ENCODE results near the gene NDUFS5.
"Not testable (repeated sequence)": the region's sequence is repeated elsewhere in the genome, so short reads cannot be mapped to it uniquely, and the experiment has no call there.

The NDUFS5 gene

DNA sequence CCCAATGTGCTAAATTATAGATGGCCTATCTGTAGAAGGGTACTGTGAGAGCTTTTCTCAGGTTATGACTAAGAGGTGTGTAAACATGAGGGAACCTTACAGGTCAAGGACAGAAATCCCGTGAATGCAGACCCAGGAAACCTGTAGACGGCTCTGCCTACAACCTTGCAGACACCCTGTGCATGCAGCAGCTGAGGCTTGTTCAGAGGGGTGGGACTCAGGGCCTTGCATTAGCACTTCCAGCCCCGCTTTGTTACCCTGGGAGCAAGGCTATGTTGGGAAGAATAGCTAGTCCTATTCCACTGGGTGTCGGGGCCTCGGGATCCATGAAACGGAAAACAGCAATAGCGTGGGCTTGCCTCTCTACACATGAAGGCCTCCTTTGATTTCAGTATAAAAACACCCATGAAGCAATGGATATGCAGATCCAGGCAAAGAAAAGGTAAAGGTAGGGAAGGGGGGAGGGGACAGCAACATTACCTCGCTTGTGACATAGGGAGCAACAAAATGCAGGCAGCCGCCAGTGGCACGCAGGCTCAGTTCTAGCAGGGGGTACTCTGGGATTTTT, 9.5 kb upstream of the NDUFS5 start:
- no peak for DNase-seq (ENCODE audit: low spot score)

DNA sequence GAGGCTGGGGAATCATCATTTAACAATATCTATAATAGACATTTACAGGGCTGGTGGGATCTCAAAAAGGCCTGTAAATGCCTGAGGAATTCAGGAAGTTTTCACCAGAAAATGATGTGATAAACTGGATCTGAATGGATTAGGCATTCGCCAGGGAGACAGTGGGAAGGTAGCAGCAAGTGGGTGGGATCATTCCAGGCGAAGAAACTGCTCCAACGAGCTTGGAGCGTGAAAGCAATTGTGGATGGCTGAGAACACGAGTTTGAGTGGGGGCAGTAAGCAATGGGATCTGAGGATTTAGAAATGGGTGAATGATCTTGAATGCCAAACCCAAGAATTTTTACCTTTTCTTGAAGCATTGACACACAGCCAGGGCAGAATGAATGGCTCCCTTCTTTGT, 8.9 kb upstream of the NDUFS5 start:
- DNase-seq (ENCODE audit: low spot score), result no peak

DNA sequence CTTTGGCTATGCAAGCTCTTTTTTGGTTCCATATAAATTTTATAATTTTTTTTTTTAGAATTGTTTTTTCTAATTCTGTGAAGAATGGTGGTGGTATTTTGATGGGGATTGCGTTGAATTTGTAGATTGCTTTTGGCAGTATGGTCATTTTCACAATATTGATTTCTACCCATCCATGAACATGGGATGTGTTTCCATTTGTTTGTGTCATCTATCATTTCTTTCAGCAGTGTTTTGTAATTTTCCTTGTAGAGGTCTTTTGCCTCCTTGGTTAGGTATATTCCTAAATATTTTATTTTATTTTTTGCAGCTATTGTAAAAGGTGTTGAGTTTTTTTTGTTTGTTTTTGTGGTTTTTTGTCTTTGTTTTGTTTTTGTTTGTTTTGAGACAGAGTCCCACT, 5.7 kb upstream of the NDUFS5 start:
- not testable (repeated sequence) for DNase-seq (ENCODE audit: low spot score)

DNA sequence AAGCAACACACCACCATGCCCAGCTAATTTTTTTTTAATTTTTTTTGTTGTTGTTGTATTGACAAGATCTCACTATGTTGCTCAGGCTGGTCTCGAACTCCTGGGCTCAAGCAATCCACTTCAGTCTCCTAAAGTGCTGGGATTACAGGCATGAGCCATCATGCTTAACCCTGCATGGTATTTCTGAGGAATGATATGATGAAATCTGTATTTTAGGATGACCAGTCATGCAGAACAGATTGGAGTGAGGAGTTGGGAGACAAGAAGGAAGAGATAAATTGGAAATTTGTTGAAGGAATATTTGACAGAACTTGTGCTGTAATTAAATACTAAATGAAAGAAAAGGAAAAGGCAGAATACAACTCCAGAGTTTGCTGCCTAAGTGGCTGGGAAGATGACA, 4.7 kb upstream of the NDUFS5 start:
- DNase-seq (ENCODE audit: low spot score), result no peak

DNA sequence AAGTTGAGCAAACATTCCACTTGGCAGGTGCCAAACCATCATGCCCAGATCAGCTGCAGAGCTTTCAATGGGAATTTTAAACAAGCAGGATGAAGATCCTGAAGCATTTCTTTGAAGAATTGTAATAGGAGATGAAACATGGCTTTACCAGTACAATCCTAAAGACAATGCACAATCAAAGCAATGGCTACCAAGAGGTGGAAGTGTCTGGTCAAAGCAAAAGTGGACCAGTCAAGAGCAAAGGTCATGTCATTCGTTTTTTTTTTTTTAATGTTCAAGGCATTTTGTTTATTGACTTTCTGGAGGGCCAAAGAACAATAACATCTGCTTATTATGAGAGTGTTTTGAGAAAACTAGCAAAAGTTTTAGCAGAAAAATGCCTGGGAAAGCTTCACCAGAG, 3.0 kb upstream of the NDUFS5 start:
- no peak for DNase-seq (ENCODE audit: low spot score)

DNA sequence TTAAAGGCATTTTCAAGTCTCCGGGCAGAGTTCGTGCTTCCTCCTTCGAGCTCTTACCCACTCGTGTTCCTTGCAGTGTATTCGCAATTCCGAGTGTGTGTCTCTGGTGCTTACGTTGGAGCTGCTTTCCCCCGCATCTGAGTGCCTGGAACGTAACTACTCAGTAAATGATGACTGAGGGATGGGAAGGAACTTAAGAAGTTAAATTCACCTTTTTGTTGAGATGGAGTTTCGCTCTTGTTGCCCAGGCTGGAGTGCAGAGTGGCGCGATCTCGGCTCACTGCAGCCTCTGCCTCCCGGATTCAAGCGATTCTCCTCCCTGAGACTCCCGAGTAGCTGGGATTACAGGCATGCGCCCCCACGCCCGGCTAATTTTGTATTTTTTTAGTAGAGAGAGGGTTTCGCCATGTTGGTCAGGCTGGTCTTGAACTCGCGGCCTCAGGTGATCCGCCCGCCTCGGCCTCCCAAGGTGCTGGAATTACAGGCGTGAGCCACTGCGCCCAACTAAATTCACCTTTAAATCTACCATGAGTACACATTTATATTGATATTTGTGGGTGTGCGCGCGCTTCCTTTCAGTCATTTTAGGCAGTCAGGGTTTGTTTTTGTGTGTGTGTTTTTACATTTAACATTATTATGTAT, 837 bp downstream of the NDUFS5 start:
- DNase-seq (ENCODE audit: low spot score), result no peak

DNA sequence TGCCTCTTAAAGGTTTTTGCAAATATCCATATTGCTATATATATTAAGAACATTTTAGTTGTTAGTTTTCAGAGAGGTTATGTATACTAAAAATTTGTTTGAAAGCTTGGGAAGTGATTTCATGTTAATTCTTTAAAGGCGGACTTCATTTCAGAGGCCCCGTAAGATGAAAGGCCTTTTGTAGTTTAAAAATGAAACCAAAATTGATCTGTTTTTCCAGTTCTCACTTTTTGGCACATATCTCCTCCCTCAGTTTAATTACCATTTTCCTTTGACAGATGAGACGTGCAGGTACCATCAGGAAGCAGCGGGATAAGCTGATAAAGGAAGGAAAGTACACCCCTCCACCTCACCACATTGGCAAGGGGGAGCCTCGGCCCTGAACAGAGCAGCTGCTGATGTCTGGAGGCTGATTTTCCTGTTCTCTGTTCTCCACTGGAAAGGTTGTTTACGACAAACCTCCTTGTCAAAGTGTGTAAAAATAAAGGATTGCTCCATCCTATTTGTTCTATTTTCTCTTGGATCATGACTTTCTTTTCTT, 8.0 kb downstream of the NDUFS5 start:
- no peak for DNase-seq (ENCODE audit: low spot score)

DNA sequence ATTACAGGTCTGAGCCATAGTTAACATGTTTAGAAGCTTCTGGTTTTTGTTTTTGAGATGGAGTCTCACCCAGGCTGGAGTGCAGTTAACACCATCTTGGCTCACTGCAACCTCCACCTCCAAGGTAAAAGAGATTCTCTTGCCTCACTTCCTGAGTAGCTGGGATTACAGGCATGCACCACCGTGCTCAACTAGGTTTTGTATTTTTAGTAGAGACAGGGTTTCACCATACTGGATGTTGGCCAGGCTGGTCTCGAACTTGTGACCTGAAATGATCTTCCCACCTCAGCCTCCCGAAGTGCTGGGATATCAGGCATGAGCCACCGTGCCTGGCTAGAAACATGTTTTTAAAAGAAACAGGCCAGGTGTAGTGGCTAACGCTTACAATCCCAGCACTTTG, 10.5 kb downstream of the NDUFS5 start:
- no peak for DNase-seq (ENCODE audit: low spot score)

DNA sequence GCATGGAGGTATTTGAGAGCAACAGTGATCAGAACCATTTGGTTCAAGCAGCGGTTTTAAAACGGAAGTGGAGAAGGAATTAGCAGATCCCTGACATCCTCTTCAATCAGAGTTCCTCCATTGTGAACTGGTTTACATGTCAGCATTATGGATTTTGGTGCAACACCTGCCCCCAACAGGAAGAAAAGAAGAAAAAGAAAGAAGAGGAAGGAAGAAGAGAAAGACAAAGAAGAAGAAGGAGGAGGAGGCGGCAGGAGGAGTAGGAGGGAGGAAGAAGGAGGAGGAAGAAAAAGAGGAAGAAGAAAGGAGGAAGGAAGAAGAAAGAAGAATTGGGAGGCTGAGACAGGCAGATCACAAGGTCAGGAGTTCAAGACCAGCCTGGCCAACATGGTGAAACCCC, 17.4 kb downstream of the NDUFS5 start:
- no peak for DNase-seq (ENCODE audit: low spot score)

DNA sequence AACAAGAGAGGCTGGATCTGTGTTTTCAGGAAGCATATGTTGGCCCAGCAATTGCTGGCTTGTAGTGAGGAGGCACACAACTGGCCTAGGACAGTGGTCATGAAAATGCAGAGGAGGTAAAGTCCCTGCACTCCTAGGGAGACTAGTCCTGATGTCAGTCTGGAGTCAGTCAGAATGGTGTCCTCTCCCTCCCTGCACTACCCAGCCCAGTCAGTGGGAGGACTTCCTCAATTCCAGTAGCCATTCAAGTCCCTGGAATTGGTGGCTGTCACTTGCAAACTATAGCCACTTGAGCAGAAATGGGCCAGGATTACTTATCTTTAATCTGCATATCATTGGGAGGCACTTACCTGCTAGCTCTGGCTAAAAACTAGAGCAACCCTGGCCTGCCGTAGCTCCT, 18.6 kb downstream of the NDUFS5 start:
- DNase-seq (ENCODE audit: low spot score), result no peak

DNA sequence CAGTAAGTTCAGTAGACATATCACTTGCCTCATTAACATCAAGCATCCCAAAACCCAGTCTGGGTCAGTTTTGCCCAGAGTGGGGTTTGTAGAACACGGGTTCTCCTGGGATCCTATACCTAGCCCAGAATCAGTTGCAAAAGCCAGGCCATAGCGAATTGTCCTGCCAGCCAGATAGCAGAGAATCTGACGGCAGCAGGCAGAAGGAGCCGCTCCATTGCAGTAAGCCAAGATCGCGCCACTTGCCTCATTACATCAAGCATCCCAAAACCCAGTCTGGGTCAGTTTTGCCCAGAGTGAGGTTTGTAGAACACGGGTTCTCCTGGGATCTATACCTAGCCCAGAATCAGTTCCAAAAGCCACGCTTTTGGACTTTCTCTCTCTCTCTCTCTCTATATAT, 19.1 kb downstream of the NDUFS5 start:
- DNase-seq (ENCODE audit: low spot score), result no peak

DNA sequence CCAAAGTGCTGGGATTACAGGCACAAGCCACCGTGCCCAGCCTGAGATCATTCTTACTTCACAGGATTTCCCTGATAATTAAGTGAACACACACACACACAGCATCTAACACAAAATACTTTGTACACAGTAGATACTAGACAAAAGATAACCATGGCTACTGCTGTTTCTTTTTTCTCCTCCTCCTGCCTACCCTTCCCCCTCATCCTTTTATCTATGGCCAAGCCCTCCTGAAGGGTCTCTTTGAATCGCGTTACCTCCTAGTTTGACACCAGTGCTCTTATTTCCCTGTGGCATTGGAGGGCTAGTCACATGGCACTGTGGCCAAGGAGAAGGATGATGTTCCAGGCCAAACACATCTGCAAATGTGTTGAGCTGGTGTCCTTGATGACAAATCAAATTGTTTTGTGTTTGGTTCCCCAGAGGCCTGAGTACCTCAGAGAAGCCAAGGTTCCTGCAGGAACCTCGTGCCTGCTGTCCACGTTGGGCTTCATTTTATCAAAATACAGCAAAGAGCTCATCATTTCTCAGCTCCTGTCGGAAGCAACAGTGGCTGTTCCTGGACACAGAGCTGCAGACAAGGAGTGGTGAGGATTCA, 20.6 kb downstream of the NDUFS5 start:
- DNase-seq (ENCODE audit: low spot score), result no peak

DNA sequence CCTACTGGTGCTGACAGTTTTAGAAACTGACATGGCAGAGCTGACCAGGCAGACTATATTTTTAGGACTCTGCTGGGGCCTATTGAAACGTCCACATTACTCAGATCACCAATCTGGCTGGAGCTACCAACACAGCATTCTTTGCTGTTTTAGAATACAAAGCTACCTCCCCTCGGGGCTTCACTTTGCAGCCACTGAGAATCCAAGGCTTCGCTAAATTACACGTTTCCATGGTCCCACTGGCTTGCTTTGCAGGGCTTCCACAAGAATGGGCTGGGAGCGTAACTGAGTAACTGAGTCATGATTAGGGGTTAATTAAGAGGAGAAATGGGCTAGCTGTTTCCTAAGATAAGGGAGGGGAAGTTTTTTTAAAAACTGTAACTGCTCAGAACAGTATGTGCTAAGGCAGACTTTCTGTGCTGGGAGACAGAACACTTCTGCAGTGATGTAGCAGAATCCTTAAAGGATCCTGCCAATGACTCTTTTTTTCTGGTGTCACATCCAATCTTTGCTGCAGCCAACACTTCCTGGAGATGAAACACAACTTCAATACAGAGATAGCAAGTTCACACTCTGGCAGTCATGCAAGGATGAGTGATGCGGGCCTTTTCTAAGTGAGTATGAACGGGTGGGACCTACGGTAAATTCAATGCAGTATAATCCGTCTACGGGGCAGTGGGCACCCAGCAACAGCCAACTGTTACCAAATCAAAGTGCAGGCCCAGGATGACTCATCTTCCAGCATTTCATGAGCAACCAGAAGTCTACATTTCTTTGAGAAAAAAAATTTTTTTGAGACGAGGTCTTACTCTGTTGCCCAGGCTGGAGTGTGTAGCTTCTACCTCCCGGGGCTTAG, 21.5 kb downstream of the NDUFS5 start:
- no peak for DNase-seq (ENCODE audit: low spot score)

DNA sequence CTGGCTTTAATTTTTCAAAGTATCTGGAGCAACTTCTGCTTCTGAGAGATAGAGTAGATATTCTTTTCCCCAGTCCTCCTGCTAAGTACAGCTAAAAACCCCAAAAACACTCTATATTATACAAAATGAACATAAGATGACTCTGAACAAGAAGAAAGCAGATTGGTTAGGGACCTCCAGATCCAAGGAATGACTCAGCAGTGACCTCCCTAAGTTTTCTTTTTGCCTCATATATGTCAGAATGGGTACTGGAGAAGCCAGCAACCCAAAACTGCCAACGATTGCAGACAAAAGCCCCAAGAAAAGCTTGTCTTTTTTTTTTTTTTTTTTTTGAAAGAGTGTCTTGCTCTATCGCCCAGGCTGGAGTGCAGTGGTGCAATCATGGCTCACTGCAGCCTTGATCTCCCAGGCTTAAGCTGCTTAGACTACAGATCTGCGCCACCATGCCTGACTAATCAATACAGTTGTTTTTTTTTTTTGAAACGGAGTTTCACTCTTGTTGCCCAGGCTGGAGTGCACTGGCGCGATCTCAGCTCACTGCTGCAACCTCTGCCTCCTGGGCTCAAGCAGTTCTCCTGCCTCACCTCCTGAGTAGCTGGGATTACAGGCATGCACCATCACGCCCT, 22.7 kb downstream of the NDUFS5 start:
- no peak for DNase-seq (ENCODE audit: low spot score)

DNA sequence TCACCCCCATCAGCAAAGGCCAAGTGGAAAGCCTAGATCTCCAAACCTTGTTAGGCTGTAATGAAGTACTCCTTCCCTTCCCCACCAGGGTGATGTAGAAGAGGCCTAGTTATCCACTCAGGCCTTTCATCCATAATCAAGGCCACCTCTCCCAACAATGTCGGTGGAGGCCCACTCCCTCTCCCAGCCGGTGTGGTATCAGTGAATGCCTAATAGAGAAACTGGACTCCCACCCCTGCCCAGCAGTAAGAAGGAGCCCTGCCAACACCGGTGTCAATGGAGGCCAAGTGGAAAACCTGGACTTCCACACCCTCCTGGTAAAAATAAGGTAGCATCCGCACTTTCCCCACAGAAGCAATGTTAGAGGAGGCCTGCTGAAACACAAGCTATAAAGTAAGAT, 23.9 kb downstream of the NDUFS5 start:
- DNase-seq (ENCODE audit: low spot score), result no peak

DNA sequence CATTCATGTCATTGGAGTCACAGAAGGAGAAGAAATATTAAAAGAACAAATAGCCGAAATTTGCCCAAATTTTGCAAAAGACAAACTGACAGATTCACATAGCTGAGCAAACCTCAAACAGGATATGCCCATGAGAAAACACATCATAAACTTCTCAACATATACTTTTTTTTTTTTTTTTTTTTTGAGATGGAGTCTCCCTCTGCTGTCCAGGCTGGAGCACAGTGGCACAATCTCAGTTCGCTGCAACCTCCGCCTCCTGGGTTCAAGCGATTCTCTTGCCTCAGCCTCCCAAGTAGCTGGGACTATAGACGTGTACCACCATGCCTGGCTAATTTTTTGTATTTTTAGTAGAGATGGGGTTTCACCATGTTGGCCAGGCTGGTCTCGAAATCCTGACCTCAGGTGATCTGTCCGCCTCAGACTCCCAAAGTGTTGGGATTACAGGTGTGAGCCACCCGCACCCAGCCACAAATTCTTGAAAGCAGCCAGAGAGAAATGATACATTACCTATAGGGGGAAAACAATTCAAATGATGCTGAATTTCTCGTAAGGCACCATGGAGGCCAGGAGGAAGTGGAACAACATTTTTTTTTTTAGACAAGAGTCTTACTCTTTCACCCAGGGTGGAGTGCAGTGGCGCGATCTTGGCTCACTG, 25.2 kb downstream of the NDUFS5 start:
- not testable (repeated sequence) for DNase-seq (ENCODE audit: low spot score)

DNA sequence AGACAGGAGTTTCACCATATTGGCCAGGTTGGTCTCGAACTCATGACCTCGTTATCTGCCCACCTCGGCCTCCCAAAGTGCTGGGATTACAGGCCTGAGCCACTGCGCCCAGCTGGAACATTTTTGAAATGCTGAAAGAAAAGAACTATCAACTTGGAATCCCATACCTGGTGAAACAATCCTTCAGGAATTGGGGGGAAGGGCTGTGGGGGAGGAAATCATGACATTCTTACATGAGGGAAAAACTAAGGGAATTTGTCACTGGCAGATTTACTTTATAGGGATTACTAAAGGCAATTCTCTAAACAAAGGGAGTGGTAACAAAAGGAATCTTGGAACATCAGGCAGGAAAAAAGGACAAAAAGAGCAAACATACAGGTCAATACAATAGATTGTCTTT, 25.8 kb downstream of the NDUFS5 start:
- DNase-seq (ENCODE audit: low spot score), result no peak

DNA sequence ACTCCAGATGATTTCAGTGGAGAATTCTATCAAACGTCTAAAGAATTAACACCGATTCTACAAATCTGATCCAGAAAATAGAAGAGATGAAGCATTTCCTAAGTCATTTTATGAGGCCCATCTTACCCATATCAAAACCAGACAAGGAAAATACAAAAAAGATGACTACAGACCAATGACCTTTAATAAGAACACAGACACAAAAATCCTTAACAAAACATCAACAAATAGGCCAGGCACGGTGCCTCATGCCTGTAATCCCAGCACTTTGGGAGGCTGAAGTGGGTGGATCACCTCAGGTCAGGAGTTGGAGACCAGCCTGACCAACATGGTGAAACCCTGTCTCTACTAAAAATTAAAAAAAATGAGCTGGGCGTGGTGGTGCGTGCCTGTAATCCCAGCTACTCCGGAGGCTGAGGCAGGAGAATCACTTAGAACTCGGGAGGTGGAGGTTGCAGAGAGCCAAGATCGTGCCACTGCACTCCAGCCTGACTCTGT, 29.1 kb downstream of the NDUFS5 start:
- DNase-seq (ENCODE audit: low spot score), result not testable (repeated sequence)

DNA sequence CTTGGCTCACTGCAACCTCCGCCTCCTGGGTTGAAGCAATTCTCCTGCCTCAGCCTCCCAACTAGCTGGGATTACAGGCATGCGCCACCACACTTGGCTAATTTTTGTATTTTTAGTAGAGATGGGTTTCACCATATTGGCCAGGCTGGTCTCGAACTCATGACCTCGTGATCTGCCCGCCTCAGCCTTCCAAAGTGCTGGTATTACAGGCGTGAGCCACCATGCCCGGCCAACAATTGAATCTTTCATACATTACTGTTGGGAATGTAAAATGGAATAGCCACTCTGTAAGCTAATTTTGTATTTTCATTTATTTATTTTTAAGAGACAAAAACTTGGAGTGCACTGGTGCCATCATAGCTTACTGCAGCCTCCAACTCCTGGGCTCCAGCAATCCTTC, 35.4 kb downstream of the NDUFS5 start:
- not testable (repeated sequence) for DNase-seq (ENCODE audit: low spot score)

DNA sequence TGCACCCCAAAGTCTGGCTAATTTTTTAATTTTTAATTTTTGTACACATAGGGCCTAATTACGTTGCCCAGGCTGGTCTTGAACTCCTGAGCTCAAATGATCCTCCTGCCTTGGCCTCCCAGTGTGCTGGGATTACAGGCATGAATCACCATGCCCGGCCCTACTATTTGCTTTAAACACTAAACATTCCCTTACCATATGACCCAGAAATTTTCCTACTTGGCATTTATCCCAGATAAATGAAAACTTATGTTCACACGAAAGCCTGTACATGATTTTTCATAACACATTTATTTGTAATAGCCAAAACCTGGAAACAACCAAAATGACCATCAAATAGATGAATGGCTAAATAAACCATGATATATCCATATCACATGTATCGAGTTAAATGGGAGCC, 35.8 kb downstream of the NDUFS5 start:
- no peak for DNase-seq (ENCODE audit: low spot score)

DNA sequence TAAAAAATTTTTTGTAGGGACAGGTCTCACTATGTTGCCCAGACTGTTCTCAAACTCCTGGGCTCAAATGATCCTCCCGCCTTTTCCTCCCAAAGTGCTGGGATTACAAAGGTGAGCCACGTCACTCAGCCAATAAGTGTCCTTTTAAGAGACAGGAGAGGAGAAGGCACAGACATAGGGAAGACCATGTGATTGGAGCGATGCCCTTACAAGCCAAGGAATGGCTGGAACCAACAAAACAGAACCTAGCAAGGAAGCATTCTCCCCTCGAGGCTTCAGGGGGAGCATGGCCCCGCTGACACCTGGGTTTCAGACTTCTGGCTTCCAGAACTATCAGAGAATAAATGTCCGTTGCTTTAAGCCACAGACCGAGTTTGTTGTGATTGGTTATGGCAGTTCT, 37.0 kb downstream of the NDUFS5 start:
- DNase-seq (ENCODE audit: low spot score), result no peak

DNA sequence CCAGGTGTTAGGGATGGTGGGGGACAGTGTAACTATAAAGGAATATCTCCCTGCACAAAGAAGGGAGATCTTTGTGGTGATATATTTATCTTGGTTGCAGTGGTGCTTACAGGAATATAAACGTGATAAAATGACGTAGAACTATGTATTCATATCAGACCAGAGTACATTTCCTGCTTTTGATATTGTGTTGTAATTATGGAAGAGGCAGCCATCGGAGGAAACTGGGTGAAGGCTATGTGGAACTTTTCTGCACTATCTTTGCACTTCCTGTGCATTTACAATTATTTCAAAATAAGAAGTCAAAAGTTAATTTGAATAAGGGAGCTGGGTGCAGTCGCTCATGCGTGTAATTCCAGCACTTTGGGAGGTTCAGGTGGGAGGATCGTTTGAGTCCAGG, 37.6 kb downstream of the NDUFS5 start:
- DNase-seq (ENCODE audit: low spot score), result no peak
